Stimulated activated CD4-positive, alpha-beta T cell treated with anti-CD3 and anti-CD28 coated beads, Interleukin-2, amount 100 ng/mL, for 24 hours (primary cell): ENCODE data around the gene TNFRSF12A.
"Not testable (repeated sequence)": the region's sequence is repeated elsewhere in the genome, so short reads cannot be mapped to it uniquely, and the experiment has no call there.

ENCODE experiments used
- DNase-seq, 2 donors: peaks; one replicate each; pipeline ENCODE4 v3.0.0-alpha.2; 2020

The TNFRSF12A gene

DNA sequence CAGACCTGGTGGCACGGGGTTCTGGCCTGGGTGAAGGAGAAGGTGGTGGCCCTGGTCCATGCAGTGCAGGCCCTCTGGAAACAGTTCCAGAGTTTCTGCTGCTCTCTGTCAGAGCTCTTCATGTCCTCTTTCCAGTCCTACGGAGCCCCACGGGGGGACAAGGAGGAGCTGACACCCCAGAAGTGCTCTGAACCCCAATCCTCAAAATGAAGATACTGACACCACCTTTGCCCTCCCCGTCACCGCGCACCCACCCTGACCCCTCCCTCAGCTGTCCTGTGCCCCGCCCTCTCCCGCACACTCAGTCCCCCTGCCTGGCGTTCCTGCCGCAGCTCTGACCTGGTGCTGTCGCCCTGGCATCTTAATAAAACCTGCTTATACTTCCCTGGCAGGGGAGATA lies 49.0 kb downstream of the TNFRSF12A start:
- not testable (repeated sequence) for DNase-seq

DNA sequence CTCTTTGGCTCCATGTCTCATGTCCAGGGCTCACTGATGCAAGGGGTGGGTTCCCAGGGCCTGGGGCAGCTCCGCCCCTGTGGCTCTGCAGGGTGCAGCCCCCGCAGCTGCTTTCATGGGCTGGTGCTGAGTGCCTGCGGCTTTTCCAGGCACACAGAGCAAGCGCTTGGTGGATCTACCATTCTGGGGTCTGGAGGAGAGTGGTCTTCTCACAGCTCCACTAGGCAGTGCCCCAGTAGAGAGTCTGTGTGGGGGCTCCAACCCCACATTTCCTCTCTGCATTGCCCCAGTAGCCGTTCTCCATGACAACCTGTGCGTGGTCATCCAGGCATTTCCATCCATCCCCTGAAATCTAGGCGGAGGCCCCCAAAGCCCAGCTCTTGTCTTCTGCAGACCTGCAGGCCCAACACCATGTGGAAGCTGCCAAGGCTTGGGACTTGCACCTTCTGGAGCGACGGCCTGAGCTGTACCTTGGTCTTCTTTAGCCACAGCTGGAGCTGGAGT lies 50.5 kb downstream of the TNFRSF12A start:
- DNase-seq, result no peak

DNA sequence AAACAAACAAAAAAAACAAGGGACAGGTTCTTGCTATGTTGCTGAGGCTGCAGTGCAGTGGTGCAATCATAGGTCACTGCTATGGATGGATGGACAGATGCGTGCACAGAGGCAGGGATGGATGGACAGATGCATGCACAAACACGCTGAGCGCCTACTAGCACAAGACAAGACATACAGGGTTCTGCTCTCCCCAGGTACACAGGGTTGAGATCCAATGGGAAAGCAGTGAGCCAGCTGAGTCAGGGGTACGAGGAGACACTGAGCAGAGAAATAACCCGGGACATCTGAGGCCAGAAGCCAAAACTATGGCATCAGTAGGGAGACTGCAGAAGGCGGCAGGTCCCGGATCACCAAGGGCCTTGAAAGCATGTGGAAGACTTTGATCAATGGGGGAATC lies 51.5 kb downstream of the TNFRSF12A start:
- DNase-seq, result no peak
